Tibial nerve (tissue), 4 donors: Measurements from ENCODE around the gene NOL12. TPM values are rescaled to one million over a fixed set of nuclear protein-coding genes. Genes with fewer than 3 reads are reported as not detected.
A peak's percentile ranks its signal among the peaks of the same experiment; 100 is the strongest.

Experiments
- DNase-seq, 2 donors: peaks; one replicate each; pipeline ENCODE4 v3.0.0-alpha.2; 2019; ENCODE audit warnings: low spot score in 2 of 2
- H3K27ac ChIP-seq, 4 donors: fragments of 200-600 bp; sonication (generic) in 3 of 4; one replicate each; pipeline ENCODE4 v1.5.1; 2017 to 2019; ENCODE audit warnings: mild to moderate bottlenecking in 1 of 4
- H3K27me3 ChIP-seq, 2 donors: fragments of 200-600 bp; sonication (generic) in 1 of 2; one replicate each; pipeline versions ENCODE4 v1.5.1 to v1.6.0; 2017 to 2019
- H3K36me3 ChIP-seq, 3 donors: fragments of 200-600 bp; sonication (generic); one replicate each; pipeline ENCODE4 v1.5.1; 2018 to 2019
- H3K4me1 ChIP-seq, 4 donors: fragments of 200-600 bp; sonication (generic) in 3 of 4; one replicate each; pipeline ENCODE4 v1.5.1; 2017 to 2019
- H3K4me3 ChIP-seq, 4 donors: fragments of 200-600 bp; sonication (generic) in 3 of 4; one replicate each; pipeline ENCODE4 v1.5.1; 2017 to 2019; ENCODE audit warnings: mild to moderate bottlenecking in 1 of 4, moderate library complexity in 1 of 4
- H3K9me3 ChIP-seq, 4 donors: fragments of 200-600 bp; sonication (generic) in 3 of 4; one replicate each; pipeline ENCODE4 v1.5.1; 2017 to 2019
- EP300 ChIP-seq, 2 donors: sonication (generic); formaldehyde crosslinking; IDR thresholded peaks; one replicate each; pipeline ENCODE4 v1.6.1; 2017; ENCODE audit warnings: antibody characterized with exemption in 2 of 2, mild to moderate bottlenecking in 1 of 2
- POLR2A ChIP-seq, 2 donors: fragments of 450-650 bp; IDR thresholded peaks; one replicate each; pipeline ENCODE4 v1.6.1; 2017; ENCODE audit warnings: antibody characterized with exemption in 2 of 2, mild to moderate bottlenecking in 2 of 2, moderate library complexity in 2 of 2
- WGBS, 2 donors: methylation state at CpG; one replicate each; pipeline ENCODE4 v1.1.5; 2018; 5-methylcytosine and 5-hydroxymethylcytosine counted together
- total RNA-seq, 4 donors: library from RNA; depleted of rRNA; stranded (reverse); fragments of >200 nt; gene quantifications; one replicate each; pipeline ENCODE4 v1.1.0, GENCODE V29; 2016
- TF ChIP-seq, protein P1 (sequence below), 5 experiments: fragments of 200-600 bp in 3 of 5; fragments of 450-650 bp in 2 of 5; sonication (generic) in 3 of 5; IDR thresholded peaks; one replicate each; pipeline ENCODE4 v1.5.1; 2016 to 2019; ENCODE audit warnings: antibody characterized with exemption in 5 of 5, mild to moderate bottlenecking in 3 of 5, moderate library complexity in 2 of 5

Gene NOL12
- total RNA-seq, 4 donors from 2014 or later, result 24.1 to 39.5 (median 31.2) TPM

DNA sequence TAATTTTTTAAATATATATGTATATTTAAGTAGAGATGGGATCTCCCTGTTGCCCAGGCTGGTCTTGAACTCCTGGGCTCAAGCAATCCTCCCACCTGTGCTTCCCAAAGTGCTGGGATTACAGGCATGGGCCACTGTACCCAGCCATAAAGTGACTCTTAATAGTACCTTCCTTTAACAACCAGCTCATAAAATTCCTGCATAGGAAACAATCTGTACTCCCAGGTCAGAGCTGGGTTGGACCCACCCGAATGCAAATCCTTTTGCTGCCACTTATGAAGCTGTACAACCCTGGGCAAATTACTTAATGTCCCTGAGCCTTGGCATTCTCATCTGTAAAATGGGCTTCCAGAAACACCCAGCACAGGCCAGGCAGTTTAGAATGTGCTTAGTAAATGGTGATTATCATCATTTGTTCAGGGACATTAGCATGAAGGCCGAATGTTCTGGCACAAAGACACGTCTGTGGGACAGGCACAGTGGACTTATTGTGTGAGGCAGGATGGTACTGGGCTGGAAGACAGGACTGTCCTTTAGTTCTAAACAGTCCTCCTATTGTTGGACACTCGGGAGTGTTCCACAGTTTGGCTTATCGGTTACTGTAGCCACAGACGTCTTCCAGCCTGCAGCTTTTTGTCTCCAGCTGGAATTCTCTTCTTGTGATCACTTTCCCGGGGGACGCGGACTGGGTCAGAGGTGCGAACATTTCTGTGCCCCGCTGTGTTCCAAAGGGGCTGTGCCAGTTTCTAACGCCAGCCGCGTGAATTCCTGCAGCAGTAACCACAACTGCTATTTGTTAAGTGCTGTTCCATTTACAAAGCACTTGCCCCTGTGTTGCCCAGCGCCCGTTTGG lies 21.7 kb upstream of the NOL12 start:
- Histone ChIP-seq H3K27me3 (no peaks in the 10 kb centered on the region), H3K36me3 (peaks cover 0 to 18% (median 0%) of the 10 kb centered on the region in 3 donors), H3K4me1 (peaks cover 0 to 77% (median 22%) of the 10 kb centered on the region in 4 donors), H3K9me3 (no peaks in the 10 kb centered on the region), H3K4me3 (no peak overlapping the region), H3K27ac (peak overlapping the region; percentile 51 to 90 (median 78))
- TF ChIP-seq EP300 (IDR thresholded peaks at IDR 0.05) (peak in 1 of 2 donors; percentile 71), POLR2A (IDR thresholded peaks at IDR 0.05) (no peak)
- DNase-seq, result peak in 1 of 2 donors; percentile 38
- 26 to 56% methylated on average over 16 of the region's 16 CpGs for WGBS, 2 donors

DNA sequence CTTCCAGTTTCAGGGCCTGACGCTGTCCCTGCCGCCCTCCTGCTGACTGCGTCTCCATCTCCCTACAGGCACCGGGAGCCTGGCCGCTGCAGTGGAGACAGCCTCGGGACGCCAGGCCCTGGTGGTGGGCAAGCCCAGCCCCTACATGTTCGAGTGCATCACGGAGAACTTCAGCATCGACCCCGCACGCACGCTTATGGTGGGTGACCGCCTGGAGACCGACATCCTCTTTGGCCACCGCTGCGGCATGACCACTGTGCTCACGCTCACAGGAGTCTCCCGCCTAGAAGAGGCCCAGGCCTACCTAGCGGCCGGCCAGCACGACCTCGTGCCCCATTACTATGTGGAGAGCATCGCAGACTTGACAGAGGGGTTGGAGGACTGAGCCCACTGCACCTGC lies 20.7 kb upstream of the NOL12 start:
- peaks cover 0 to 66% (median 12%) of the 10 kb centered on the region in 4 donors for H3K4me1 ChIP-seq

DNA sequence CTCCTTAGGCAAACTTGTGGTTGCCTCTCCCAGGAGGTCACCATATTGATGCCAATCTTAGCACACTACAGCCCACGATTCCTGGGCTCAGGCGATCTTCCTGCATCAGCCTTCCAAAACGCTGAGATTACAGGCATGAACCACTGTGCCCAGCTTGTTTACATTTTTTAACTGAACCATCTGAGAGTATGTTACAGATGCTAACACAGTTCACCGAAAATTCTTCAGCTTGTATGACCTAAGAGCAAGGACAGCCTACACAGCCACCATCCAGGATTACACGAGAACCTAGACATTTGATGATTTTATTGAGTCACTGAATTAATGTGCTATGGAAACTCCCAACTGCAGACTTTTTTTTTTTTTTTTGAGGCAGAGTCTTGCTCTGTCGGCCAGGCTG lies 16.6 kb upstream of the NOL12 start:
- no peak for DNase-seq
- WGBS, 2 donors, result 39 to 52% methylated on average over 6 of the region's 6 CpGs
- no peak overlapping the region for H3K27ac ChIP-seq

More for the DNA sequence above, 20.7 kb upstream of the NOL12 start:
- Histone ChIP-seq H3K36me3 (peaks cover 0 to 18% (median 0%) of the 10 kb centered on the region in 3 donors), H3K27me3 (no peaks in the 10 kb centered on the region), H3K9me3 (no peaks in the 10 kb centered on the region), H3K4me3 (no peak overlapping the region), H3K27ac (peak overlapping the region; percentile 51 to 90 (median 70))
- TF ChIP-seq POLR2A (IDR thresholded peaks at IDR 0.05) (no peak), EP300 (IDR thresholded peaks at IDR 0.05) (no peak)
- TF ChIP-seq, protein P1, sequence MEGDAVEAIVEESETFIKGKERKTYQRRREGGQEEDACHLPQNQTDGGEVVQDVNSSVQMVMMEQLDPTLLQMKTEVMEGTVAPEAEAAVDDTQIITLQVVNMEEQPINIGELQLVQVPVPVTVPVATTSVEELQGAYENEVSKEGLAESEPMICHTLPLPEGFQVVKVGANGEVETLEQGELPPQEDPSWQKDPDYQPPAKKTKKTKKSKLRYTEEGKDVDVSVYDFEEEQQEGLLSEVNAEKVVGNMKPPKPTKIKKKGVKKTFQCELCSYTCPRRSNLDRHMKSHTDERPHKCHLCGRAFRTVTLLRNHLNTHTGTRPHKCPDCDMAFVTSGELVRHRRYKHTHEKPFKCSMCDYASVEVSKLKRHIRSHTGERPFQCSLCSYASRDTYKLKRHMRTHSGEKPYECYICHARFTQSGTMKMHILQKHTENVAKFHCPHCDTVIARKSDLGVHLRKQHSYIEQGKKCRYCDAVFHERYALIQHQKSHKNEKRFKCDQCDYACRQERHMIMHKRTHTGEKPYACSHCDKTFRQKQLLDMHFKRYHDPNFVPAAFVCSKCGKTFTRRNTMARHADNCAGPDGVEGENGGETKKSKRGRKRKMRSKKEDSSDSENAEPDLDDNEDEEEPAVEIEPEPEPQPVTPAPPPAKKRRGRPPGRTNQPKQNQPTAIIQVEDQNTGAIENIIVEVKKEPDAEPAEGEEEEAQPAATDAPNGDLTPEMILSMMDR (IDR thresholded peaks at IDR 0.05), result no peak
- 61 to 80% methylated on average over 13 to 22 of the region's 24 CpGs for WGBS, 2 donors
- no peak for DNase-seq

DNA sequence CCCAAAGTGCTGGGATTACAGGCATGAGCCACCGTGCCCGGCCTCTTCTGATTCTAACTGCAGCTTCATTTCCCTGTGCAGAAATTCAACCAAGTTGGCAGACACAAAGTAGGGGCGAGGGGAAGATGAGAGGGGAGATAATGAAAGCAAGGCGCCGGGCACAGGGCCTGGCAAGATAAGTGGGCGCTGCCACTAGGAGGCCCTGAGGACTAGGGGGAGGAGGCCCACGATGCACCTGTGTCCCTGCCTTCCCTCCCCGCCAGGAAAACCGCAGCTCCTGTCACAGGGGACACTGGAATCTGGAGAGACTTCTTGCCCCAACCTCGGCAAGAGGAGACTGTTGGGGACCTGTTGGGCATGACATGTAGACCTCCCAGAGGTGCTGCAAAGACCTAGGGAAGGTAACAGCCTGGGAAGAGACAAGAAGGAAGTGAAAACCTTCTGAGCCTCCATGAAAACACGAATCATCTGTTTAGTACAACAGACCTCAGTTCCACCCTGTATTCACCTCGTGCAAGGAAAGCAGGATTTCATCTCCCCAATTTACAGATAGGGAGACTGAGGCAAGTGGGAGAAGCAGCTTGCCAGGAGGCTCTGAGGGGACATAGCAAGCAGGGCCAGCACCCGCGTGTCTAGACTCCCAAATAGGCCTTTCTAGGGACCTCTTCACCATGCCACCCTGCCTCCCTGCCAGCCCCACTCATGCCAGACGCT lies 13.8 kb upstream of the NOL12 start:
- H3K4me3 ChIP-seq, result no peak overlapping the region
- no peaks in the 10 kb centered on the region for H3K9me3 ChIP-seq
- H3K4me1 ChIP-seq, result peaks cover 7 to 69% (median 31%) of the 10 kb centered on the region in 4 donors
- no peaks in the 10 kb centered on the region for H3K27me3 ChIP-seq
- peak overlapping the region; percentile 80 to 97 (median 93) for H3K27ac ChIP-seq
- 71 to 74% methylated on average over 15 of the region's 15 CpGs for WGBS, 2 donors
- TF ChIP-seq POLR2A (IDR thresholded peaks at IDR 0.05), result no peak
- no peak for TF ChIP-seq EP300 (IDR thresholded peaks at IDR 0.05)
- TF ChIP-seq, protein P1 (IDR thresholded peaks at IDR 0.05), result no peak
- peaks cover 0 to 3% (median 0%) of the 10 kb centered on the region in 3 donors for H3K36me3 ChIP-seq
- no peak for DNase-seq

More for the DNA sequence above, 16.6 kb upstream of the NOL12 start:
- H3K9me3 ChIP-seq, result no peaks in the 10 kb centered on the region
- no peaks in the 10 kb centered on the region for H3K27me3 ChIP-seq
- peaks cover 7 to 72% (median 22%) of the 10 kb centered on the region in 4 donors for H3K4me1 ChIP-seq
- no peak overlapping the region for H3K4me3 ChIP-seq
- H3K36me3 ChIP-seq, result peaks cover 0 to 18% (median 0%) of the 10 kb centered on the region in 3 donors
- TF ChIP-seq POLR2A (IDR thresholded peaks at IDR 0.05) (no peak), EP300 (IDR thresholded peaks at IDR 0.05) (no peak)
- TF ChIP-seq, protein P1 (IDR thresholded peaks at IDR 0.05), result no peak

DNA sequence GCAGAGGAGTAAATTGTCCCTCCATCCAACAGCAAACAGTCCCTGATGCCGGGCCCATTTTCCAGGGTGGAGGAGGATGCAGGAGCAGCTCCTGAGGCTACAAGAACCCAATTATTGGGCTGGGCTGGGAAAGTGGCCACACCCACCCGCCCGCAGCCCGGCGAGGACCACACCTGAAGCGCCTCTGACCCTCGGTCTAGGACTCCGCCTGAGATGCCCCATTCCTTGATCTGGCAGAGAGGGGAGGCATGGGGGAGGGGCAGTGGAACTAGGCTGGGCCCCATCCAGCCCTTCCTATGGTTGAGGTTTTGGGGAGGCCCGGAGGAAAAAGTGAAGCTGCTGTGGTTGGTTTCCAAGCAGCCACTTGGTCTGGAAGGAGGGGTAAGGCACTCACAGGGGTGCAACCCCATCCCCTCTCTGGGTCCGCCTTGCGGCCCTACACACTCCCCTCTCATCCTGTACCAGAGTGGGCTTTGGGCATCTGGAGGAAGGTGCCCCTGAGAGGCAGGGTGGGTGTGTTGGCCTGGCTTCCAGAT lies 13.2 kb upstream of the NOL12 start:
- no peak for DNase-seq
- H3K4me3 ChIP-seq, result no peak overlapping the region
- H3K27ac ChIP-seq, result peak overlapping the region; percentile 80 to 97 (median 93)
- peaks cover 7 to 69% (median 38%) of the 10 kb centered on the region in 4 donors for H3K4me1 ChIP-seq
- no peaks in the 10 kb centered on the region for H3K9me3 ChIP-seq
- TF ChIP-seq, protein P1 (IDR thresholded peaks at IDR 0.05), result no peak
- TF ChIP-seq EP300 (IDR thresholded peaks at IDR 0.05) (no peak), POLR2A (IDR thresholded peaks at IDR 0.05) (no peak)
- WGBS, 2 donors, result 60 to 69% methylated on average over 10 to 11 of the region's 11 CpGs
- peaks cover 0 to under 1% (median 0%) of the 10 kb centered on the region in 3 donors for H3K36me3 ChIP-seq
- no peaks in the 10 kb centered on the region for H3K27me3 ChIP-seq
